HG03558 (cell line): ENCODE results near the gene MTHFR.

ENCODE experiments used
- ATAC-seq: cut with Tn5 transposase; IDR thresholded peaks from one replicate; pipeline ENCODE4 v1.9.1; 2021; ENCODE audit warnings: moderate number of reproducible peaks; ENCODE audit not compliant: unreplicated experiment; ENCODE audit errors: extremely low read depth

Gene MTHFR

GRCh38 chr1:11805422-11806306, at the start of gene MTHFR, which contains the start of gene CLCN6:
MTHFR (minus strand) TSS chr1:11805964; CDS start chr1:11803116, 2,848 bp downstream.
CLCN6 (plus strand) TSS chr1:11806191; CDS start chr1:11806263, 72 bp downstream.
- ATAC-seq, result peak; percentile 64

DNA sequence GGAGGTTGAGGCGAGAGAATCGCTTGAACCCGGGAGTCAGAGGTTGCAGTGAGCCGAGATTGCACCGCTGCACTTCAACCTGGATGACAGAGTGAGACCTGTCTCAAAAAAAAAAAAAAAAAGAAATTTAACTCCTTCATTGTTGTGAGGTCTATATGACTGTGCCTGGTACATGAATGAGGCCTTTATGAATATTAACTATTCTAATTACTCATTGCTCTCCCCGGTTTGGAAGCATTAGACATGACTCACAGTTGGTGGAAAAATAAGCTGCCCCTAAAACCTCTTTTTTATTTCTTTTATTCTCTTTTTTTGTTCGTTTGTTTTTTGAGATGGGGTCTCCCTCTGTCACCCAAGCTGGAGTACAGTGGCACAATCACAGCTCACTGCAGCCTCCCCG, 49.7 kb upstream of the MTHFR start:
- no peak for ATAC-seq

GRCh38 chr1:11854519-11854918, 48.8 kb upstream of the MTHFR start:
- no peak for ATAC-seq

GRCh38 chr1:11851180-11851579, 45.4 kb upstream of the MTHFR start:
- ATAC-seq, result no peak

DNA sequence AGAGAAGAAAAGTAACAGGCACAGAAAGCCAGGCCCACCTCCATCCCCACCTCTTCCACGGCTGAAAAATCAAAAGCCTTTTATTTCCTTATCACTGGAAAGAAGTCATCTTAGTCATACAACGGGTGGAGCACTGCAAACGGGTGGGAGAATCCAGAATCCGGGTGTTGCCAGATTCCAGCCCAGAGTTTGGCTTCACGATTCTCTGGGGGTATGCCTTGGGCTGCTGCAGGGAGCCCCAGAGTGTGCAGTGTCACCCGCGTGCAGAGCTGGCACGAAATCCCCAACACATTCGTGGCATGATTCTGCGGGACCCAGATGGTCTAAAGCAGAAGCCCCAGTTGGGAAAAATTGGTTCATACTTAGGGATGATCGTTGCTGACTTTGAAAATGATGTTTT, 44.4 kb upstream of the MTHFR start:
- ATAC-seq, result no peak

- no peak for ATAC-seq
Measured at GRCh38 chr1:11848373-11848700, 42.6 kb upstream of the MTHFR start.

GRCh38 chr1:11847667-11848372, 42.1 kb upstream of the MTHFR start, which contains the start of gene NPPA:
NPPA (minus strand) TSS chr1:11847783; CDS start chr1:11847684, 99 bp downstream.
- ATAC-seq, result no peak

DNA sequence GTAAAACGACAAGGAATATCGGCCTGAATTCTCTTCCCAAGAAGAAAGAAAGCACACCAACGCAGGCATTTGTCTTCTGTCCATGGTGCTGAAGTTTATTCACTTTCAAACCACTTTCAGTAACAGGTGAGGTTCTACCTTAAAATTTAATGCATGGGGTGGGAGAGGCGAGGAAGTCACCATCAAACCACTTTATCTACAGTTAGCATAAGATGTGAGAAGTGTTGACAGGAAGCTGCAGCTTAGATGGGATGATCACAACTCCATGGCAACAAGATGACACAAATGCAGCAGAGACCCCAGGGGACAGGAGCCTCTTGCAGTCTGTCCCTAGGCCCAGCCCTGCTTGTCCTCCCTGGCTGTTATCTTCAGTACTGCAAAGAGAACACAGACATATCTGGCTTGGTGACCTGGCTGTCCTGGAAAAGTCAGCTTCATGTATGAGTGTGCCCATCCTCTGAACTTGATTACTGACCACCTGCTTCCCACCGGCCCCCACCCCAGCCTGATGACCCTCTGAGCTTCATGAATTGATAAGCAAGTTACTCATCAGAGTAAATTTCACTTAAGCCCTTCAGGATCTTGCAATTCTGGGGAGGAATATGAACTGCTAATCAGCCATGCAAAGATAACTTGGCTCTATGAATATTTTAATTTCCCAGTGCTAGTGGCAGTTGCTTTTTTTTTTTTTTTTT, 40.0 kb upstream of the MTHFR start:
- no peak for ATAC-seq

DNA sequence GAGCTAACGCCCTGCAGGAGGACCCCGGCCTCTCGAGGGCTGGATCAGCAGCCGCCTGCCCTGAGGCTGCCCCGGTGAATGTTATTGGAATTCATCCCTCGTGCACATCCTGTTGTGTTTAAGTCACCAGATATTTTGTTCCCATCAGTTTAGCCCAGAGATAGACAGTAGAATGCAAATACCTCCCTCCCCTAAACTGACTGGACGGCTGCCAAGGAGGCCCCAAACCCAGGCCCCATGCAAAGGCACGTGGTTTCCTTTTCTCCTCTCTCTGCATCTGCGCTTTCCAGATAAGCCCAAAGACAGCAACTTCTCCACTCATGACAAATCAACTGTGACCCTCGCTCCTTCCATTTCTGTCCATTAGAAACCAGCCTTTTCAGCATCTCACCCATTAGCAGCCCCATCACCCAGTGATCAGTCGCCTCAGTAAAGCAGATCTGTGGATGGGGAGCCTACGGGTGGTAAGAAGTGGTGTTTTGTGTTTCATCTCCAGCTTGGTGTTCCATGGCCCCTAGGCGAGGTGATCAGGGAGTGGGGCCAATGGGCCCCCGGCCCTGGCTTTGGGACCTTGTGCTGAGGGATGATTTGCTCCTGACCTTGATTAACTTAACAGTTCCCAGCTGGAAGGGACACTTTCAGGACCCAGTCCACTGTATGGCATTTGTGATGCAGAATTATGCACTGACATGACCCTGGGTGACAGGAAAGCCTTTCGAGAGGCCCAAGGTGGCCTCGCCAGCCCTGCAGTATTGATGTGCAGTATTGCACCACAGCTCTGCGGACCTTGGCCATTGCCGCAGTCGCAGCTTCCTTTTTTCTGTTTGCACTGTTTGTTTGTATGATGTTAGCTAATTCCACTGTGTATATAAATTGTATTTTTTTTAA, 36.6 kb upstream of the MTHFR start:
- ATAC-seq, result no peak

DNA sequence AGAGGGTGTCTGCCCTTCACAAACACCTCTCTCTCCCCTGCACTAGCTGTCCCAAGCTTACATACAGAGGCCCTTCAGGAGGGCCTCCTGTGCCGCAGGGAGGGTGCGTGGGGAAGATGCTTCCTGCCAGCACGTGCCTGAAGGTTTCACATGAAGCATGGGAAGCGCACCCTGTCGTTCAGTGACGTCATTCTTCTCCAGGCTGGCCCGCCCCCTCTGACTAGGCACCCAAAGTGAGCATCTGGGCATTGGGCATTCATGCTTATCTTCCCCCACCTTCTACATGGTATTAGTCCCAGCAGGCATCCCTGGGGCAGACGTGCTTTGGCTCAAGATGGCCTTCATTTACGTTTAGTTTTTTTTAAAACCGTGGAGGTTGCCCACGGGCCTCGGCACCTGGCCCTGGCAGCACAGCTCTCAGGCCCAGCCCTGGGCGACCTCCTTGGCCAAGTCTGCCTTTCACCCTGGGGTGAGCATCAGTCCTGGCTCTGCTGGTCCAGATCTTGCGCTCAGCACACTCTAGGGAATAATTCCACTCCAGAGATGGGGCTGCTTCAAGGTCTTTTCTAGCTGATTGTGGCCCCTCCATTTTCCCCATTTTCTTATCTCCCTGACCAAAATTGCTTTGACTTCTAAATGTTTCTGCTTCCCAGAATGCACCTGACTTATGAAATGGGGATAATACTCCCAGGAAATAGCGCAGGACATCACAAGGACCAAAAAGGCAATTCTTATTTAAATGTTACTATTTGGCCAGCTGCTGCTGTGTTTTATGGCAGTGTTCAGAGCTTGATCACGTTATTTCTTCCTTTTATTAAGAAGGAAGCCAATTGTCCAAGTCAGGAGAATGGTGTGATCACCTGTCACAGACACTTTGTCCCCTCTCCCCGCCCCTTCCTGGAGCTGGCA, 35.7 kb upstream of the MTHFR start:
- no peak for ATAC-seq

- no peak for ATAC-seq
Measured at GRCh38 chr1:11839727-11840705, 34.3 kb upstream of the MTHFR start.

DNA sequence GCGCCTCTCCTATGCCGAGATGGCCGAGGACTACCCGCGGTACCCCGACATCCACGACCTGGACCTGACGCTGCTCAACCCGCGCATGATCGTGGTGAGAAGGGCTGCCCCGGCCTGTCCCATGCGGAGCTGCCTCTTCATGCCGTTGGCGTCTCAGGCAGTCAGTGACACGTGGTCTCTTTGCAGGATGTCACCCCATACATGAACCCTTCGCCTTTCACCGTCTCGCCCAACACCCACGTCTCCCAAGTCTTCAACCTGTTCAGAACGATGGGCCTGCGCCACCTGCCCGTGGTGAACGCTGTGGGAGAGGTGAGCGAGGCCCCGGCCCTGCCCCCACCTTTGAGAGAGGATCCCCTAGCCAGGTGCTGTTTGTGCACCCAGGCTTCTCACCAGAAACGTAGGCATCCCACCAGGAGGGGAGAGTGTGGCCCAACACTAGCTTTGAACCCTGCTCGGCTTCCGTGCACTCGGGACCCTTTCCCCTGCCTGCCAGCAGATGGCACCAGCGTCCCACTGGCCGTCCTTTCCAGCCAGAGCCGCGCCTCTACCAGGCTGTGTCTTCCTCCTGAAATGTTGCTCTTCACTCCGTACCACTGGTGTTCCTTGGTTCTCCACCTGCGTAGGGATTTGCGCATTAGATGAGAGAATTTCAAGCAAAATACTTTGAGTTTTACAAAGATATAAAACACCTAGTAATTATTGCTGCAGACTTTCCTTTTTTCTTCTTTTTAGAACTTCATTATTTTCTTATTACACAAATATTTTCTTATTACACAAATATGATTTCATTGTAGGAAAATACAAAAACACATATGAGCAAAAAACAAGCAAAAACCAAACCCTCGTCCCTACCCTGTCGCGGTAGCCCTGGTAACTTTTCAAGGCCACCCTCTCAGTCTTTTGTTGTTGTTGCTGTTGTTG, 32.8 kb upstream of the MTHFR start:
- ATAC-seq, result no peak

DNA sequence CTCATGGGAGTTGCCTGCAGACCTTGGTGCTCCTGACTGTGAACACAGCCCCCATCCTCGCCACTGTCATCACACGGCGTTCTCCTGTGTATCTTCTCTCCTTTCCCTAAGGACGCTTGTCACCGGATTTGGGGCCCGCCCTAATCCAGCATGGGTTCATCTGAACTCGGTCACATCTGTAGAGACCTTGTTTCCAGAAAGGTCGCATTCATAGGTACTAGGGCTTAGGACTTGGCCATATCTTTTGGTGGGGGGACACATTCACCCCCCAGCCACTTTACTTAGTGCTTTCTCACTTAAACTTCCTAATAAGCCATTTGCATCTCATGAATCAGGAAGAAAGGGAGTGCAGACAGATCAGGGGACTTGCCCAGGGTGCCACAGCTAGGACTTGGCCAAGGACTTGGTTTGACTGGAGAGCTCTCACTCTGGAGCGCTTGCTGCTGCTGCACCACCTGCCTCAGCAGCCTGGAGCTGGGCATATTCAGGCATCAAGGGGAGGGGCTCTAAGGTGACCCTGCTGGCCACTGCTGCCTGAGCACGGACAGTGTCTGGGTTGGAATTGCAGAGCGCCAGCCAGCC, 32.1 kb upstream of the MTHFR start:
- ATAC-seq, result no peak

GRCh38 chr1:11836955-11837766, 31.4 kb upstream of the MTHFR start:
- ATAC-seq, result no peak

DNA sequence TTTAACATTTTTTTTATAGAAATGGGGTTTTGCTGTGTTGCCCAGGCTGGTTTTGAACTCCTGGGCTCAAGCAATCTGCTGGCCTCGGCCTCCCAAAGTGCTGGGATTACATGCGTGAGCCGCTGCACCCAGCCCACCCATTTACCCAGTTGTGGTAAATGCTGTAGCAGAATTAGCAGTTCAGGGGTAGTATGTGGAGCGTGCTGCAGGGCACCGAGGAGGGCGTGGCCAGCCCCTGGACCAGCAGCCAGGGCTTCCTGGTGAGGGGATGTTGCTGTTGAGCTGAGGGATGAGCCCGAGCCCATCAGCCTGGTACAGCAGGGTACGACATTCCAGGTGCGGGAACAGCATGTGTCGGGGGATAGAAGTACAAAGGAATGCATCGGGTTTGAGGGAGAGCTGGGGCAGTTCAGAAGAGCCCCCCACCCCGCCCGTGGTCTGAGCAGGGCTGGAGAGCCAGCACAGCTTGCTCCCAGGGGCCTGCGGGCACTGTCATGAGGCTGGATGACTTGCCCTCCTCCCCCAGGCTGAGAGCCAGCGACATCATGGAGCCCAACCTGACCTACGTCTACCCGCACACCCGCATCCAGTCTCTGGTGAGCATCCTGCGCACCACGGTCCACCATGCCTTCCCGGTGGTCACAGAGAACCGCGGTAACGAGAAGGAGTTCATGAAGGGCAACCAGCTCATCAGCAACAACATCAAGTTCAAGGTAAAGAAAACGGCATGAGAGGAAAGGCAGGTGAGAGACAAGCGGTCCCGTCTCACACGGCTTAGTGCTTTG, 29.9 kb upstream of the MTHFR start:
- ATAC-seq, result no peak
